GM12891 (cell line): ENCODE data around the gene GNAT1.
A peak's percentile ranks its signal among the peaks of the same experiment; 100 is the strongest.

ENCODE experiments used
- PAX5 ChIP-seq: IDR thresholded peaks from 2 replicates; pipeline ENCODE4 v1.6.1; 2011; ENCODE audit warnings: low read length, moderate library complexity, mild to moderate bottlenecking; ENCODE audit not compliant: insufficient read depth, severe bottlenecking
- POLR2A ChIP-seq: IDR thresholded peaks from 2 replicates; pipeline ENCODE4 v1.6.1; 2011; ENCODE audit warnings: low read depth, low read length, control low read depth
- POLR2AphosphoS5 ChIP-seq: IDR thresholded peaks from 2 replicates; pipeline ENCODE4 v1.6.1; 2011; ENCODE audit warnings: low read depth, low read length, control low read depth
- POU2F2 ChIP-seq: IDR thresholded peaks from 2 replicates; pipeline ENCODE4 v1.6.1; 2011; ENCODE audit warnings: low read depth, mild to moderate bottlenecking, control low read depth, low read length, moderate library complexity
- SPI1 ChIP-seq: IDR thresholded peaks from 2 replicates; pipeline ENCODE4 v1.6.1; 2011; ENCODE audit warnings: low read depth, low read length, control low read depth
- TAF1 ChIP-seq: IDR thresholded peaks from 2 replicates; pipeline ENCODE4 v1.6.1; 2011; ENCODE audit warnings: low read depth, low read length, control low read depth

GRCh38 chr3:50154840-50155490, 36.4 kb upstream of the GNAT1 start, which contains the start of gene SEMA3F:
- TF ChIP-seq POLR2A (no peak), TAF1 (no peak), SPI1 (no peak), POLR2AphosphoS5 (no peak), POU2F2 (0 out of 2 replicates have a peak, but pooled peaks have one; percentile 18), PAX5 (no peak)
